ENCODE data around the gene SPTLC3. TPM values are rescaled to one million over a fixed set of nuclear protein-coding genes. Genes with fewer than 3 reads are reported as not detected.

The SPTLC3 gene
- total and polyA plus RNA-seq, 2 of the 13 experiments (the other 11 are each of a cell fraction or from before 2014, with no cell fraction given): 20.5 to 95.6 TPM

DNA sequence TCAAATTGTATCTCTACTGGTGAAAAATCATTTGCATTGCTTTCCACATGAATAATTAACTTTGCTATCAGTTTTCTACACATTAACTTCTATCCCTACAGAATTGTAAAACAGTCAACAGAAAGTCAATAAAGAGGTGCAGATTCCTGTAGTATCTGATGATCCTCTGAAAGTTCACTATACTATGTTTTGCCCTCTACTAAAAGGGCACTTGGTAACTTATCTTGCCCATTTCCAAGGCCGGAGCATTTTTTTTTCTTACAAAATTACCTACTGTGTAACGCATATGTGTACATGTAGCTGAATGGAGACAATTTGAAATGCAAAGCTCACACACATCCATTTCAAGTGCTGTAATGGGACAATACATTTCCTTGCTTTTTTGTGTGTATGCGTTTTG lies 9.6 kb upstream of the SPTLC3 start (continued):
- TF ChIP-seq, protein P1, sequence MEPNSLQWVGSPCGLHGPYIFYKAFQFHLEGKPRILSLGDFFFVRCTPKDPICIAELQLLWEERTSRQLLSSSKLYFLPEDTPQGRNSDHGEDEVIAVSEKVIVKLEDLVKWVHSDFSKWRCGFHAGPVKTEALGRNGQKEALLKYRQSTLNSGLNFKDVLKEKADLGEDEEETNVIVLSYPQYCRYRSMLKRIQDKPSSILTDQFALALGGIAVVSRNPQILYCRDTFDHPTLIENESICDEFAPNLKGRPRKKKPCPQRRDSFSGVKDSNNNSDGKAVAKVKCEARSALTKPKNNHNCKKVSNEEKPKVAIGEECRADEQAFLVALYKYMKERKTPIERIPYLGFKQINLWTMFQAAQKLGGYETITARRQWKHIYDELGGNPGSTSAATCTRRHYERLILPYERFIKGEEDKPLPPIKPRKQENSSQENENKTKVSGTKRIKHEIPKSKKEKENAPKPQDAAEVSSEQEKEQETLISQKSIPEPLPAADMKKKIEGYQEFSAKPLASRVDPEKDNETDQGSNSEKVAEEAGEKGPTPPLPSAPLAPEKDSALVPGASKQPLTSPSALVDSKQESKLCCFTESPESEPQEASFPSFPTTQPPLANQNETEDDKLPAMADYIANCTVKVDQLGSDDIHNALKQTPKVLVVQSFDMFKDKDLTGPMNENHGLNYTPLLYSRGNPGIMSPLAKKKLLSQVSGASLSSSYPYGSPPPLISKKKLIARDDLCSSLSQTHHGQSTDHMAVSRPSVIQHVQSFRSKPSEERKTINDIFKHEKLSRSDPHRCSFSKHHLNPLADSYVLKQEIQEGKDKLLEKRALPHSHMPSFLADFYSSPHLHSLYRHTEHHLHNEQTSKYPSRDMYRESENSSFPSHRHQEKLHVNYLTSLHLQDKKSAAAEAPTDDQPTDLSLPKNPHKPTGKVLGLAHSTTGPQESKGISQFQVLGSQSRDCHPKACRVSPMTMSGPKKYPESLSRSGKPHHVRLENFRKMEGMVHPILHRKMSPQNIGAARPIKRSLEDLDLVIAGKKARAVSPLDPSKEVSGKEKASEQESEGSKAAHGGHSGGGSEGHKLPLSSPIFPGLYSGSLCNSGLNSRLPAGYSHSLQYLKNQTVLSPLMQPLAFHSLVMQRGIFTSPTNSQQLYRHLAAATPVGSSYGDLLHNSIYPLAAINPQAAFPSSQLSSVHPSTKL (CRISPR knock-in tag; IDR thresholded peaks at IDR 0.05): peak; percentile 40; the same call in 1 of the 2 replicates
- TF ChIP-seq, protein P2, sequence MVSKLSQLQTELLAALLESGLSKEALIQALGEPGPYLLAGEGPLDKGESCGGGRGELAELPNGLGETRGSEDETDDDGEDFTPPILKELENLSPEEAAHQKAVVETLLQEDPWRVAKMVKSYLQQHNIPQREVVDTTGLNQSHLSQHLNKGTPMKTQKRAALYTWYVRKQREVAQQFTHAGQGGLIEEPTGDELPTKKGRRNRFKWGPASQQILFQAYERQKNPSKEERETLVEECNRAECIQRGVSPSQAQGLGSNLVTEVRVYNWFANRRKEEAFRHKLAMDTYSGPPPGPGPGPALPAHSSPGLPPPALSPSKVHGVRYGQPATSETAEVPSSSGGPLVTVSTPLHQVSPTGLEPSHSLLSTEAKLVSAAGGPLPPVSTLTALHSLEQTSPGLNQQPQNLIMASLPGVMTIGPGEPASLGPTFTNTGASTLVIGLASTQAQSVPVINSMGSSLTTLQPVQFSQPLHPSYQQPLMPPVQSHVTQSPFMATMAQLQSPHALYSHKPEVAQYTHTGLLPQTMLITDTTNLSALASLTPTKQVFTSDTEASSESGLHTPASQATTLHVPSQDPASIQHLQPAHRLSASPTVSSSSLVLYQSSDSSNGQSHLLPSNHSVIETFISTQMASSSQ (IDR thresholded peaks at IDR 0.05; ENCODE audit: low read depth): peak; percentile 74
- TF ChIP-seq, protein P2 (CRISPR knock-in tag; IDR thresholded peaks at IDR 0.05; ENCODE audit: borderline replicate concordance): peak; percentile 43; the same call in 1 of the 2 replicates
- peak; percentile 12; the same call in 1 of the 2 replicates for TF ChIP-seq ZMYM4 (CRISPR knock-in tag; IDR thresholded peaks at IDR 0.05)
- TF ChIP-seq ZNF296 (CRISPR knock-in tag; conservative IDR thresholded peaks at IDR 0.05): no peak
- TF ChIP-seq RXRB (CRISPR knock-in tag; IDR thresholded peaks at IDR 0.05; ENCODE audit: borderline replicate concordance): peak; percentile 48; the same call in 1 of the 2 replicates
- 0 out of 2 replicates have a peak, but pooled peaks have one; percentile 15 for TF ChIP-seq RARA (CRISPR knock-in tag; IDR thresholded peaks at IDR 0.05)
- TF ChIP-seq CEBPG (CRISPR knock-in tag; IDR thresholded peaks at IDR 0.05): 0 out of 2 replicates have a peak, but pooled peaks have one; percentile 22
- TF ChIP-seq, protein P3, sequence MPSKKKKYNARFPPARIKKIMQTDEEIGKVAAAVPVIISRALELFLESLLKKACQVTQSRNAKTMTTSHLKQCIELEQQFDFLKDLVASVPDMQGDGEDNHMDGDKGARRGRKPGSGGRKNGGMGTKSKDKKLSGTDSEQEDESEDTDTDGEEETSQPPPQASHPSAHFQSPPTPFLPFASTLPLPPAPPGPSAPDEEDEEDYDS (CRISPR knock-in tag; IDR thresholded peaks at IDR 0.05): 0 out of 2 replicates have a peak, but pooled peaks have one; percentile 21
- 0 out of 2 replicates have a peak, but pooled peaks have one; percentile 5 for TF ChIP-seq STAG1 (CRISPR knock-in tag; IDR thresholded peaks at IDR 0.05)
- TF ChIP-seq KDM1A (CRISPR knock-in tag; IDR thresholded peaks at IDR 0.05): no peak
- TF ChIP-seq PPARG (CRISPR knock-in tag; conservative IDR thresholded peaks at IDR 0.05): peak; percentile 42; the same call in 1 of the 2 replicates
- TF ChIP-seq SIX1 (CRISPR knock-in tag; IDR thresholded peaks at IDR 0.05; ENCODE audit: borderline replicate concordance): 0 out of 2 replicates have a peak, but pooled peaks have one; percentile 32
- TF ChIP-seq, protein P4, sequence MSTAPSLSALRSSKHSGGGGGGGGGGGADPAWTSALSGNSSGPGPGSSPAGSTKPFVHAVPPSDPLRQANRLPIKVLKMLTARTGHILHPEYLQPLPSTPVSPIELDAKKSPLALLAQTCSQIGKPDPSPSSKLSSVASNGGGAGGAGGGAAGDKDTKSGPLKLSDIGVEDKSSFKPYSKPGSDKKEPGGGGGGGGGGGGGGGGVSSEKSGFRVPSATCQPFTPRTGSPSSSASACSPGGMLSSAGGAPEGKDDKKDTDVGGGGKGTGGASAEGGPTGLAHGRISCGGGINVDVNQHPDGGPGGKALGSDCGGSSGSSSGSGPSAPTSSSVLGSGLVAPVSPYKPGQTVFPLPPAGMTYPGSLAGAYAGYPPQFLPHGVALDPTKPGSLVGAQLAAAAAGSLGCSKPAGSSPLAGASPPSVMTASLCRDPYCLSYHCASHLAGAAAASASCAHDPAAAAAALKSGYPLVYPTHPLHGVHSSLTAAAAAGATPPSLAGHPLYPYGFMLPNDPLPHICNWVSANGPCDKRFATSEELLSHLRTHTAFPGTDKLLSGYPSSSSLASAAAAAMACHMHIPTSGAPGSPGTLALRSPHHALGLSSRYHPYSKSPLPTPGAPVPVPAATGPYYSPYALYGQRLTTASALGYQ (CRISPR knock-in tag; IDR thresholded peaks at IDR 0.05): 0 out of 2 replicates have a peak, but pooled peaks have one; percentile 25
- TF ChIP-seq ZBTB8A (CRISPR knock-in tag; IDR thresholded peaks at IDR 0.05; ENCODE audit: borderline replicate concordance, low read depth): no peak
